ENCODE results near the gene SLAMF1. TPM values are rescaled to one million over a fixed set of nuclear protein-coding genes. Genes with fewer than 3 reads are reported as not detected.

The SLAMF1 gene
- total and polyA plus RNA-seq, 9 of the 15 experiments (the other 6 are each of a cell fraction or from before 2014, with no cell fraction given): 0.04 to 0.17 (median 0.11) TPM; not detected in 4

GRCh38 chr1:160658814-160659193 lies 12.0 kb upstream of the SLAMF1 start:
- no TSS peak for BruUV-seq (replicated peaks)
- Histone ChIP-seq H2AFZ (ENCODE audit: low read depth, low read length) (peak overlapping the region; percentile 71), H3K27me3 (ENCODE audit: control insufficient read depth in 2 of 2, insufficient read depth in 2 of 2, low read length in 2 of 2) (no peaks in the 10 kb centered on the region), H3K4me1 (replicated peaks in 1 of 2; ENCODE audit: control insufficient read depth in 2 of 2, insufficient read depth in 2 of 2, low read length in 2 of 2) (peaks cover 0 to 15% of the 10 kb centered on the region in 2 experiments; a peak in 4 of 5 replicates), H3K79me2 (ENCODE audit: control insufficient read depth, insufficient read depth, low read length) (no peaks in the 10 kb centered on the region), H4K20me1 (replicated peaks; ENCODE audit: control insufficient read depth, insufficient read depth, low read length) (no peaks in the 10 kb centered on the region), H3K9me3 (replicated peaks; ENCODE audit: control insufficient read depth, insufficient read depth, low read depth, low read length) (no peaks in the 10 kb centered on the region), H3K27ac (ENCODE audit: extremely low read depth, low read depth, low read length) (peak overlapping the region; percentile 58; the same call in 1 of the 3 replicates), H3K4me3 (no peak overlapping the region), H3K9ac (ENCODE audit: insufficient read depth in 1 of 2, low read depth in 2 of 2, low read length in 2 of 2) (0 out of 4 replicates have a peak overlapping the region, but pooled peaks of 1 of the 2 experiments have one; percentile 11), H3K4me2 (ENCODE audit: insufficient read depth, low read length) (no peak overlapping the region), H3K36me3 (ENCODE audit: control insufficient read depth, insufficient read depth, low read length) (no peaks in the 10 kb centered on the region), H3K9me1 (ENCODE audit: control insufficient read depth, insufficient read depth, low read length) (no peaks in the 10 kb centered on the region)
- peak; percentile 56 for ATAC-seq
- peak; percentile 23 for FAIRE-seq
- intact Hi-C loops (cut with micrococcal nuclease) (no loop called here), in situ Hi-C loops (cut with MboI) (no loop called here)
- peak in 1 of 4 experiments; percentile 20 for DNase-seq (ENCODE audit: extremely low read depth in 1 of 4, low spot score in 3 of 4)
- TF ChIP-seq CEBPG (CRISPR knock-in tag; IDR thresholded peaks at IDR 0.05): peak; percentile 0; the same call in 1 of the 2 replicates
- TF ChIP-seq CEBPG (tag; conservative IDR thresholded peaks at IDR 0.05 in 1 of 2, IDR thresholded peaks at IDR 0.05 in 1 of 2): no peak
- TF ChIP-seq, protein P1, sequence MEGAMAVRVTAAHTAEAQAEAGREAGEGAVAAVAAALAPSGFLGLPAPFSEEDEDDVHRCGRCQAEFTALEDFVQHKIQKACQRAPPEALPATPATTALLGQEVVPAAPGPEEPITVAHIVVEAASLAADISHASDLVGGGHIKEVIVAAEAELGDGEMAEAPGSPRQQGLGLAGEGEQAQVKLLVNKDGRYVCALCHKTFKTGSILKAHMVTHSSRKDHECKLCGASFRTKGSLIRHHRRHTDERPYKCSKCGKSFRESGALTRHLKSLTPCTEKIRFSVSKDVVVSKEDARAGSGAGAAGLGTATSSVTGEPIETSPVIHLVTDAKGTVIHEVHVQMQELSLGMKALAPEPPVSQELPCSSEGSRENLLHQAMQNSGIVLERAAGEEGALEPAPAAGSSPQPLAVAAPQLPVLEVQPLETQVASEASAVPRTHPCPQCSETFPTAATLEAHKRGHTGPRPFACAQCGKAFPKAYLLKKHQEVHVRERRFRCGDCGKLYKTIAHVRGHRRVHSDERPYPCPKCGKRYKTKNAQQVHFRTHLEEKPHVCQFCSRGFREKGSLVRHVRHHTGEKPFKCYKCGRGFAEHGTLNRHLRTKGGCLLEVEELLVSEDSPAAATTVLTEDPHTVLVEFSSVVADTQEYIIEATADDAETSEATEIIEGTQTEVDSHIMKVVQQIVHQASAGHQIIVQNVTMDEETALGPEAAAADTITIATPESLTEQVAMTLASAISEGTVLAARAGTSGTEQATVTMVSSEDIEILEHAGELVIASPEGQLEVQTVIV (CRISPR knock-in tag; IDR thresholded peaks at IDR 0.05; ENCODE audit: borderline replicate concordance): no peak
- no peak for TF ChIP-seq MYNN (IDR thresholded peaks at IDR 0.05)
- no peak for TF ChIP-seq MYNN (CRISPR knock-in tag; IDR thresholded peaks at IDR 0.05)
- TF ChIP-seq, protein P2, sequence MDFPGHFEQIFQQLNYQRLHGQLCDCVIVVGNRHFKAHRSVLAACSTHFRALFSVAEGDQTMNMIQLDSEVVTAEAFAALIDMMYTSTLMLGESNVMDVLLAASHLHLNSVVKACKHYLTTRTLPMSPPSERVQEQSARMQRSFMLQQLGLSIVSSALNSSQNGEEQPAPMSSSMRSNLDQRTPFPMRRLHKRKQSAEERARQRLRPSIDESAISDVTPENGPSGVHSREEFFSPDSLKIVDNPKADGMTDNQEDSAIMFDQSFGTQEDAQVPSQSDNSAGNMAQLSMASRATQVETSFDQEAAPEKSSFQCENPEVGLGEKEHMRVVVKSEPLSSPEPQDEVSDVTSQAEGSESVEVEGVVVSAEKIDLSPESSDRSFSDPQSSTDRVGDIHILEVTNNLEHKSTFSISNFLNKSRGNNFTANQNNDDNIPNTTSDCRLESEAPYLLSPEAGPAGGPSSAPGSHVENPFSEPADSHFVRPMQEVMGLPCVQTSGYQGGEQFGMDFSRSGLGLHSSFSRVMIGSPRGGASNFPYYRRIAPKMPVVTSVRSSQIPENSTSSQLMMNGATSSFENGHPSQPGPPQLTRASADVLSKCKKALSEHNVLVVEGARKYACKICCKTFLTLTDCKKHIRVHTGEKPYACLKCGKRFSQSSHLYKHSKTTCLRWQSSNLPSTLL (IDR thresholded peaks at IDR 0.05): no peak
- peak; percentile 56; the same call in 1 of the 2 replicates for TF ChIP-seq BMI1 (IDR thresholded peaks at IDR 0.05; ENCODE audit: low read length)
- no peak for TF ChIP-seq CREB1 (IDR thresholded peaks at IDR 0.05)
- TF ChIP-seq CREB1 (CRISPR knock-in tag; IDR thresholded peaks at IDR 0.05): no peak
- TF ChIP-seq, protein P3, sequence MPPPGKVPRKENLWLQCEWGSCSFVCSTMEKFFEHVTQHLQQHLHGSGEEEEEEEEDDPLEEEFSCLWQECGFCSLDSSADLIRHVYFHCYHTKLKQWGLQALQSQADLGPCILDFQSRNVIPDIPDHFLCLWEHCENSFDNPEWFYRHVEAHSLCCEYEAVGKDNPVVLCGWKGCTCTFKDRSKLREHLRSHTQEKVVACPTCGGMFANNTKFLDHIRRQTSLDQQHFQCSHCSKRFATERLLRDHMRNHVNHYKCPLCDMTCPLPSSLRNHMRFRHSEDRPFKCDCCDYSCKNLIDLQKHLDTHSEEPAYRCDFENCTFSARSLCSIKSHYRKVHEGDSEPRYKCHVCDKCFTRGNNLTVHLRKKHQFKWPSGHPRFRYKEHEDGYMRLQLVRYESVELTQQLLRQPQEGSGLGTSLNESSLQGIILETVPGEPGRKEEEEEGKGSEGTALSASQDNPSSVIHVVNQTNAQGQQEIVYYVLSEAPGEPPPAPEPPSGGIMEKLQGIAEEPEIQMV (tag; conservative IDR thresholded peaks at IDR 0.05; ENCODE audit: low read depth): peak; percentile 82
- TF ChIP-seq ETV1 (tag; conservative IDR thresholded peaks at IDR 0.05; ENCODE audit: low read depth): no peak
- no peak for TF ChIP-seq FOXA1 (IDR thresholded peaks at IDR 0.05; ENCODE audit: borderline replicate concordance)
- TF ChIP-seq FOSL1 (tag; conservative IDR thresholded peaks at IDR 0.05): 0 out of 2 replicates have a peak, but pooled peaks have one; percentile 4
- no peak for TF ChIP-seq HNRNPL (IDR thresholded peaks at IDR 0.05; ENCODE audit: low read depth, low read length)
- peak; percentile 58; the same call in 1 of the 2 replicates for TF ChIP-seq ELF1 (tag; IDR thresholded peaks at IDR 0.05)
- TF ChIP-seq RFX1 (IDR thresholded peaks at IDR 0.05): peak; percentile 88
- TF ChIP-seq, protein P4, sequence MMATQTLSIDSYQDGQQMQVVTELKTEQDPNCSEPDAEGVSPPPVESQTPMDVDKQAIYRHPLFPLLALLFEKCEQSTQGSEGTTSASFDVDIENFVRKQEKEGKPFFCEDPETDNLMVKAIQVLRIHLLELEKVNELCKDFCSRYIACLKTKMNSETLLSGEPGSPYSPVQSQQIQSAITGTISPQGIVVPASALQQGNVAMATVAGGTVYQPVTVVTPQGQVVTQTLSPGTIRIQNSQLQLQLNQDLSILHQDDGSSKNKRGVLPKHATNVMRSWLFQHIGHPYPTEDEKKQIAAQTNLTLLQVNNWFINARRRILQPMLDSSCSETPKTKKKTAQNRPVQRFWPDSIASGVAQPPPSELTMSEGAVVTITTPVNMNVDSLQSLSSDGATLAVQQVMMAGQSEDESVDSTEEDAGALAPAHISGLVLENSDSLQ (IDR thresholded peaks at IDR 0.05): peak; percentile 63
- WGBS (ENCODE audit: insufficient coverage, low coverage, missing lambda C conversion rate): 55% methylated on average over 2 of the region's 2 CpGs
- CTCF ChIA-PET (ENCODE audit: low intra/inter-chr PET ratio): no interaction called here
- POLR2A ChIA-PET: interaction anchor here (1.3 kb wide), 1 partner anchor 19 kb away, joined by 3 read pairs; no protein-coding TSS in a partner anchor
